GDM1 (cell line): ENCODE results near the gene CES1.
"Not testable (repeated sequence)": the region's sequence is repeated elsewhere in the genome, so short reads cannot be mapped to it uniquely, and the experiment has no call there.

Experiments
- DNase-seq: peaks from one replicate; lab custom pipeline; 2025; lab: John Stamatoyannopoulos, UW

Gene CES1

GRCh38 chr16:55832773-55833691 lies at the start of gene CES1:
CES1 (minus strand) TSS chr16:55833096; CDS start chr16:55833055, 41 bp downstream.
- no peak for DNase-seq

GRCh38 chr16:55876854-55877253 lies 44.0 kb upstream of the CES1 start:
- no peak for DNase-seq

GRCh38 chr16:55875273-55875672 lies 42.4 kb upstream of the CES1 start, which contains the start of gene CES5A:
CES5A (minus strand) TSS chr16:55875373; CDS start chr16:55875221, 152 bp downstream.
- no peak for DNase-seq

GRCh38 chr16:55873122-55873521 lies 40.2 kb upstream of the CES1 start:
- no peak for DNase-seq

- no peak for DNase-seq
Measured at GRCh38 chr16:55872130-55872529, 39.2 kb upstream of the CES1 start.

- DNase-seq = no peak
Measured at GRCh38 chr16:55871411-55872038, 38.6 kb upstream of the CES1 start.

- DNase-seq = no peak
Measured at GRCh38 chr16:55868980-55869379, 36.1 kb upstream of the CES1 start.

GRCh38 chr16:55868137-55868536 lies 35.2 kb upstream of the CES1 start:
- no peak for DNase-seq

- no peak for DNase-seq
Measured at GRCh38 chr16:55861288-55861687, 28.4 kb upstream of the CES1 start.

- not testable (repeated sequence) for DNase-seq
Measured at GRCh38 chr16:55857650-55858049, 24.8 kb upstream of the CES1 start.

GRCh38 chr16:55856950-55857349 lies 24.1 kb upstream of the CES1 start:
- DNase-seq = no peak

- no peak for DNase-seq
Measured at GRCh38 chr16:55853114-55853513, 20.2 kb upstream of the CES1 start.

GRCh38 chr16:55849536-55849935 lies 16.6 kb upstream of the CES1 start:
- no peak for DNase-seq

GRCh38 chr16:55846598-55847346 lies 13.9 kb upstream of the CES1 start:
- no peak for DNase-seq

GRCh38 chr16:55843105-55843395 lies 10.2 kb upstream of the CES1 start:
- no peak for DNase-seq

- no peak for DNase-seq
Measured at GRCh38 chr16:55842369-55843104, 9.6 kb upstream of the CES1 start.

GRCh38 chr16:55839115-55839514 lies 6.2 kb upstream of the CES1 start:
- no peak for DNase-seq

GRCh38 chr16:55836158-55836611 lies 3.3 kb upstream of the CES1 start:
- DNase-seq = no peak

- DNase-seq = no peak
Measured at GRCh38 chr16:55835581-55835980, 2.7 kb upstream of the CES1 start.

- not testable (repeated sequence) for DNase-seq
Measured at GRCh38 chr16:55835173-55835572, 2.3 kb upstream of the CES1 start.

GRCh38 chr16:55834049-55834448 lies 1.2 kb upstream of the CES1 start:
- DNase-seq = no peak

GRCh38 chr16:55832425-55832772 lies 497 bp downstream of the CES1 start:
- no peak for DNase-seq
